HepG2 (cell line): ENCODE results near the gene CEP131. TPM values are rescaled to one million over a fixed set of nuclear protein-coding genes. Genes with fewer than 3 reads are reported as not detected.

Experiments
- ARHGAP35 ChIP-seq: sonication (generic); formaldehyde crosslinking; IDR thresholded peaks from 2 replicates; pipeline ENCODE4 v1.9.0; 2022; ENCODE audit warnings: mild to moderate bottlenecking, inconsistent platforms, moderate library complexity, missing genetic modification reagents, borderline replicate concordance
- ARID4A ChIP-seq: sonication (generic); formaldehyde crosslinking; IDR thresholded peaks from 2 replicates; pipeline ENCODE4 v1.5.0; 2020; ENCODE audit warnings: mild to moderate bottlenecking, missing genetic modification reagents, borderline replicate concordance
- ATF1 ChIP-seq: IDR thresholded peaks from 2 replicates; pipeline ENCODE4 v1.6.1; 2016; ENCODE audit warnings: mild to moderate bottlenecking, control low read depth
- BRCA1 ChIP-seq: sonication (generic); formaldehyde crosslinking; IDR thresholded peaks from 2 replicates; pipeline ENCODE4 v1.4.0; 2020; ENCODE audit warnings: missing genetic modification reagents
- CAMTA2 ChIP-seq: sonication (generic); formaldehyde crosslinking; IDR thresholded peaks from 2 replicates; pipeline ENCODE4 v1.4.0; 2020; ENCODE audit warnings: mild to moderate bottlenecking, missing genetic modification reagents, borderline replicate concordance
- CREB1 ChIP-seq, 2 experiments: fragments of 450-650 bp in 1 of 2; IDR thresholded peaks; 2 replicates each; pipeline ENCODE4 v1.6.1; 2016 to 2017; ENCODE audit warnings: control low read depth in 1 of 2, mild to moderate bottlenecking in 1 of 2, missing compliant biosample characterization in 1 of 2, missing genetic modification characterization in 1 of 2
- PAWR ChIP-seq: sonication (generic); formaldehyde crosslinking; IDR thresholded peaks from 2 replicates; pipeline ENCODE4 v1.4.0; 2020; ENCODE audit warnings: missing genetic modification reagents, mild to moderate bottlenecking, borderline replicate concordance
- PAX8 ChIP-seq: sonication (generic); formaldehyde crosslinking; IDR thresholded peaks from 2 replicates; pipeline ENCODE4 v1.8.0; 2022; ENCODE audit warnings: mild to moderate bottlenecking, missing genetic modification reagents, borderline replicate concordance
- TARDBP ChIP-seq: sonication (generic); formaldehyde crosslinking; IDR thresholded peaks from 2 replicates; pipeline ENCODE4 v1.8.0; 2022; ENCODE audit warnings: mild to moderate bottlenecking, missing genetic modification reagents
- TOPORS ChIP-seq: sonication (generic); formaldehyde crosslinking; IDR thresholded peaks from 2 replicates; pipeline ENCODE4 v1.8.0; 2023; ENCODE audit warnings: mild to moderate bottlenecking, missing genetic modification reagents
- ZIK1 ChIP-seq: sonication (generic); formaldehyde crosslinking; IDR thresholded peaks from 2 replicates; pipeline ENCODE4 v1.5.0; 2020; ENCODE audit warnings: mild to moderate bottlenecking, low read depth, missing genetic modification reagents, borderline replicate concordance
- ZNF30 ChIP-seq: sonication (generic); formaldehyde crosslinking; IDR thresholded peaks from 2 replicates; pipeline ENCODE4 v1.5.0; 2020; ENCODE audit warnings: mild to moderate bottlenecking, missing genetic modification reagents
- ZNF550 ChIP-seq: sonication (generic); formaldehyde crosslinking; IDR thresholded peaks from 2 replicates; pipeline ENCODE4 v1.4.0; 2020; ENCODE audit warnings: mild to moderate bottlenecking, missing genetic modification reagents, borderline replicate concordance
- ZNF710 ChIP-seq: sonication (generic); formaldehyde crosslinking; IDR thresholded peaks from 2 replicates; pipeline ENCODE4 v1.5.0; 2020; ENCODE audit warnings: mild to moderate bottlenecking, missing genetic modification reagents, borderline replicate concordance
- ZNF713 ChIP-seq: sonication (generic); formaldehyde crosslinking; IDR thresholded peaks from 2 replicates; pipeline ENCODE4 v1.4.0; 2020; ENCODE audit warnings: mild to moderate bottlenecking, missing genetic modification reagents
- ZNF784 ChIP-seq: sonication (generic); formaldehyde crosslinking; IDR thresholded peaks from 2 replicates; pipeline ENCODE4 v1.5.1; 2020; ENCODE audit warnings: missing genetic modification reagents, mild to moderate bottlenecking, borderline replicate concordance
- ZSCAN20 ChIP-seq: sonication (generic); formaldehyde crosslinking; IDR thresholded peaks from 2 replicates; pipeline ENCODE4 v1.4.0; 2020; ENCODE audit warnings: missing genetic modification reagents, mild to moderate bottlenecking, borderline replicate concordance
- ZSCAN21 ChIP-seq: sonication (generic); formaldehyde crosslinking; IDR thresholded peaks from 2 replicates; pipeline ENCODE4 v1.8.0; 2022; ENCODE audit warnings: mild to moderate bottlenecking, missing genetic modification reagents, moderate library complexity, borderline replicate concordance
- polyA plus RNA-seq, 8 experiments: library from polyadenylated mRNA; depleted of rRNA in 3 of 8; stranded (reverse) in 7 of 8; unstranded in 1 of 8; fragments of >200 nt; fragmentation: Illumina TruSeq in 4 of 8; extraction: Trizol in 4 of 8; gene quantifications; 2 replicates each; pipeline versions ENCODE4 v1.2.1 to v1.2.3, GENCODE V29; 2011 to 2016; ENCODE audit warnings: low read depth in 4 of 8, missing spikeins in 1 of 8, mixed read lengths in 1 of 8; ENCODE audit not compliant: insufficient read depth in 1 of 8
- total RNA-seq, 5 experiments: library from RNA; depleted of rRNA; stranded (reverse); fragments of >200 nt; fragmentation: Illumina TruSeq; extraction: Trizol; gene quantifications; 2 replicates each; pipeline ENCODE4 v1.2.3, GENCODE V29; 2016; ENCODE audit warnings: low read depth in 1 of 5

CEP131 gene
- total and polyA plus RNA-seq, 2 of the 13 experiments (the other 11 are each of a cell fraction or from before 2014, with no cell fraction given), result 5.0 to 16.8 TPM

- TF ChIP-seq ATF1 (CRISPR knock-in tag) (no peak), ZSCAN20 (CRISPR knock-in tag) (peak; percentile 66; the same call in 1 of the 2 replicates), ZSCAN21 (CRISPR knock-in tag) (peak; percentile 66; the same call in 1 of the 2 replicates), ZNF550 (CRISPR knock-in tag) (0 out of 2 replicates have a peak, but pooled peaks have one; percentile 88), BRCA1 (CRISPR knock-in tag) (peak; percentile 39; the same call in 1 of the 2 replicates), ZNF713 (0 out of 2 replicates have a peak, but pooled peaks have one; percentile 93), ZNF30 (CRISPR knock-in tag) (peak; percentile 54; the same call in 1 of the 2 replicates), PAWR (no peak; the same call in 1 of the 2 replicates), PAX8 (CRISPR knock-in tag) (no peak), ARID4A (CRISPR knock-in tag) (peak; percentile 77), TARDBP (peak; percentile 53), CREB1 (IDR thresholded peaks at IDR 0.05) (no peak), CREB1 (CRISPR knock-in tag; IDR thresholded peaks at IDR 0.05) (no peak), ZIK1 (CRISPR knock-in tag) (no peak; the same call in none of the 2 replicates), ARHGAP35 (CRISPR knock-in tag) (peak; percentile 70; the same call in 1 of the 2 replicates), ZNF784 (peak; percentile 73; the same call in 1 of the 2 replicates), ZNF710 (CRISPR knock-in tag) (no peak; the same call in 1 of the 2 replicates), CAMTA2 (0 out of 2 replicates have a peak, but pooled peaks have one; percentile 38), TOPORS (CRISPR knock-in tag) (no peak)
These were observed 57.3 kb downstream of the CEP131 start, which contains the start of gene PVALEF (continued) for GRCh38 chr17:81165246-81166032.
